Measurements from ENCODE around the gene CST8. TPM values are rescaled to one million over a fixed set of nuclear protein-coding genes. Genes with fewer than 3 reads are reported as not detected.

CST8 gene
- not detected for total RNA-seq

- no peak within 1 kb of the TSS for H3K27ac ChIP-seq
- TF ChIP-seq CTCF (IDR thresholded peaks at IDR 0.05) (no peak), POLR2A (IDR thresholded peaks at IDR 0.05) (no peak)
- intact Hi-C loops (cut with DNase I) = no loop called here
- 92 to 96% methylated on average over 4 of the region's 5 CpGs for WGBS, 2 donors
- no peaks in the 10 kb centered on the region for H3K4me1 ChIP-seq
- no peak for DNase-seq
- no peaks in the 10 kb centered on the region for H3K9me3 ChIP-seq
- no peaks in the 10 kb centered on the region for H3K27me3 ChIP-seq
- no peaks in the 10 kb centered on the region for H3K36me3 ChIP-seq
- H3K4me3 ChIP-seq (replicated peaks in 1 of 3) = no peak within 1 kb of the TSS
Measured at GRCh38 chr20:23490817-23491216, at the start of gene CST8. CST8 (plus strand) TSS chr20:23491117; CDS start chr20:23491668, 551 bp downstream.

- H3K36me3 ChIP-seq = no peaks in the 10 kb centered on the region
- H3K4me3 ChIP-seq (replicated peaks in 1 of 3) = no peak overlapping the region
- DNase-seq = peak; percentile 35 to 39
- intact Hi-C loops (cut with DNase I) = loop anchor here (10.0 kb wide), 1 partner anchor 163 kb away; the partner anchor contains the start of gene CST9
- H3K27ac ChIP-seq = no peak overlapping the region
- no peak for TF ChIP-seq POLR2A (IDR thresholded peaks at IDR 0.05)
- TF ChIP-seq CTCF (IDR thresholded peaks at IDR 0.05) = peak in 5 of 6 experiments; percentile 41 to 76 (median 48)
- H3K27me3 ChIP-seq = no peaks in the 10 kb centered on the region
- WGBS, 2 donors = 15 to 21% methylated on average over 7 to 8 of the region's 8 CpGs
- no peaks in the 10 kb centered on the region for H3K4me1 ChIP-seq
- no peaks in the 10 kb centered on the region for H3K9me3 ChIP-seq
Measured at GRCh38 chr20:23441850-23442313, 49.0 kb upstream of the CST8 start.

GRCh38 chr20:23442436-23442835 is 48.5 kb upstream of the CST8 start:
- WGBS, 2 donors = 79 to 83% methylated on average over 4 to 5 of the region's 5 CpGs
- Histone ChIP-seq H3K27ac (no peak overlapping the region), H3K4me3 (replicated peaks in 1 of 3) (no peak overlapping the region), H3K9me3 (no peaks in the 10 kb centered on the region), H3K36me3 (no peaks in the 10 kb centered on the region), H3K27me3 (no peaks in the 10 kb centered on the region), H3K4me1 (no peaks in the 10 kb centered on the region)
- TF ChIP-seq POLR2A (IDR thresholded peaks at IDR 0.05) = no peak
- no peak for TF ChIP-seq CTCF (IDR thresholded peaks at IDR 0.05)
- no peak for DNase-seq
- intact Hi-C loops (cut with DNase I) = loop anchor here (10.0 kb wide), 1 partner anchor 162 kb away; the partner anchor contains the start of gene CST9

- no peak for DNase-seq
- 84 to 88% methylated on average over 4 of the region's 4 CpGs for WGBS, 2 donors
- intact Hi-C loops (cut with DNase I) = loop anchor here (10.0 kb wide), 1 partner anchor 160 kb away; the partner anchor contains the start of gene CST9
- Histone ChIP-seq H3K4me3 (replicated peaks in 1 of 3) (no peak overlapping the region), H3K27ac (no peak overlapping the region), H3K27me3 (no peaks in the 10 kb centered on the region), H3K36me3 (no peaks in the 10 kb centered on the region), H3K9me3 (no peaks in the 10 kb centered on the region), H3K4me1 (no peaks in the 10 kb centered on the region)
- TF ChIP-seq CTCF (IDR thresholded peaks at IDR 0.05) = no peak
- TF ChIP-seq POLR2A (IDR thresholded peaks at IDR 0.05) = no peak
Measured at GRCh38 chr20:23444859-23445258, 46.1 kb upstream of the CST8 start.

GRCh38 chr20:23445596-23446217 is 45.2 kb upstream of the CST8 start:
- no peaks in the 10 kb centered on the region for H3K9me3 ChIP-seq
- H3K4me3 ChIP-seq (replicated peaks in 1 of 3) = no peak overlapping the region
- TF ChIP-seq POLR2A (IDR thresholded peaks at IDR 0.05) = no peak
- TF ChIP-seq CTCF (IDR thresholded peaks at IDR 0.05) = no peak
- intact Hi-C loops (cut with DNase I) = loop anchor here (10.0 kb wide), 1 partner anchor 159 kb away; the partner anchor contains the start of gene CST9
- no peak for DNase-seq
- no peaks in the 10 kb centered on the region for H3K27me3 ChIP-seq
- H3K36me3 ChIP-seq = no peaks in the 10 kb centered on the region
- 90 to 97% methylated on average over 7 of the region's 7 CpGs for WGBS, 2 donors
- H3K27ac ChIP-seq = no peak overlapping the region
- H3K4me1 ChIP-seq = no peaks in the 10 kb centered on the region
